GM21526 (cell line): ENCODE measurements around the gene ROPN1.
"Not testable (repeated sequence)": the region's sequence is repeated elsewhere in the genome, so short reads cannot be mapped to it uniquely, and the experiment has no call there.

Experiments used
- ATAC-seq: cut with Tn5 transposase; IDR thresholded peaks from one replicate; pipeline ENCODE4 v1.9.1; 2021; ENCODE audit warnings: moderate library complexity; ENCODE audit not compliant: unreplicated experiment, low FRiP score

Gene ROPN1

DNA sequence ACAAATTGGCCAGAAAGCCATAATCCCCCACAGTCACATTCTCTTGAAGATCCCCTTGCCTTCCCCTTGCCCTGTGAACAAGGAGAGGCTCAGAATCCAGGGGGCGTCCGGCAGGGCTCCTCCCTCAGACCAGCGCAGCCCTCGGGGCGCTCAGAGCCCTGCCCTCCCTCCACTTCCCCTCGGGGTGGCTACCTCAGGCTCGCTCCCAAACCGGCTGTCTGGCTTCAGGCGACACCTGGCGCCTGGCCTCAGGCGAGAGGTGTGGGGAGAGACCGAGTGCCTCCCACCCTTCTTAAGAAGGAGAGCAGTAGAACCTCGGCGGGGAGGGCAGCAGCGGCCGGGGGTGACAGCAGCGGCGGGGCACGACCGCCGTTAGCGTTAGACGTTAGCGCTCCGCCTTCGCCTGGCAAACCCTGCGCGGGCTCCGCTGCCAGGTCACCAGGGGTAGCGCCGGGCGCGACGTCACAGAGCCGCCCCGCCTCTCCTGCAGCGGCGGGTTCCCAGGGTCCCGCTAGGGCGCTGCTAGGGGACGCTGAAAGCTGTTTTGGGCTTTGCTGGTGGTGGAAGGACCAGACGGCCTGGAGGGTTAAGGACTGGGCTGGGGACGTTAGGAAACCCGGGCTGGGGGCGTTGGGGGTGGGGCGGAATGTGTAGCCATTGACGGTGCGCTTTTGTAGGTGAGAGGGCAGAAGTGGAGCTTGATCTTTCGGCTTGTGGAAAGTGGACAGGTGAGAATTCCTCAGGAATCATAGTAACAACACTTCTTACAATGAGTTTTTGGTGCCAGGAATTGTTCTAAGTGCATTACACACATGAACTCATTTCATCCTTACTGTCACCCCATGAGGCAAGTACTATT is at the start of gene ROPN1:
Gene ROPN1 (minus strand): TSS at position 395 of the 859 bp plus-strand sequence. CDS start 11,643 bp downstream, outside the sequence.
- ATAC-seq: not testable (repeated sequence)

GRCh38 chr3:124041553-124041952 is 49.6 kb upstream of the ROPN1 start:
- no peak for ATAC-seq

DNA sequence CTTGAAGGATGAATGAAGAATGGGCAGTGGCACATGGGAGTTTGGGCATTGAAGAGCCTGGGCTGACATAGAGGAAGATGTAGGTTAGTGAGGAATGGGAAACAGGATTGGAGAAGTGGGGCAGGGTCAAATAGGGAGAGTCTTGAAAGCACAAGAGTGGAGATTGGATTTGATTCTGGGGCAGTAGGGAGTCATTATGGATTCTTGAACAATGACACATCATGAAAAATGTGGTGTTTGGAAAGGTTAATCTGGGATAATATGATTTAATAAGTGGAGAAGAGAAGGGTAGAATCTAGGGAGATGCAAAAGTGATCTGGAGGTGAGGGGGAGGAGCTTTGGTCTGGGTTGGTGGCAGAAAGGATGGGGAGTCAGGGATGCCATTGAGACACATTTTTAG is 45.4 kb upstream of the ROPN1 start:
- no peak for ATAC-seq

GRCh38 chr3:124036214-124036613 is 44.3 kb upstream of the ROPN1 start:
- ATAC-seq: not testable (repeated sequence)

- no peak for ATAC-seq
Measured at GRCh38 chr3:124035463-124036121, 43.7 kb upstream of the ROPN1 start.

- no peak for ATAC-seq
Measured at GRCh38 chr3:124034844-124035152, 42.9 kb upstream of the ROPN1 start.

- no peak for ATAC-seq
Measured at GRCh38 chr3:124034016-124034843, 42.3 kb upstream of the ROPN1 start.

- no peak for ATAC-seq
Measured at GRCh38 chr3:124033360-124034015, 41.6 kb upstream of the ROPN1 start, which contains the start of gene KALRN. TSS of gene KALRN (plus strand) at chr3:124033369.

- peak; percentile 81 for ATAC-seq
Measured at GRCh38 chr3:124032881-124033359, 41.0 kb upstream of the ROPN1 start.

DNA sequence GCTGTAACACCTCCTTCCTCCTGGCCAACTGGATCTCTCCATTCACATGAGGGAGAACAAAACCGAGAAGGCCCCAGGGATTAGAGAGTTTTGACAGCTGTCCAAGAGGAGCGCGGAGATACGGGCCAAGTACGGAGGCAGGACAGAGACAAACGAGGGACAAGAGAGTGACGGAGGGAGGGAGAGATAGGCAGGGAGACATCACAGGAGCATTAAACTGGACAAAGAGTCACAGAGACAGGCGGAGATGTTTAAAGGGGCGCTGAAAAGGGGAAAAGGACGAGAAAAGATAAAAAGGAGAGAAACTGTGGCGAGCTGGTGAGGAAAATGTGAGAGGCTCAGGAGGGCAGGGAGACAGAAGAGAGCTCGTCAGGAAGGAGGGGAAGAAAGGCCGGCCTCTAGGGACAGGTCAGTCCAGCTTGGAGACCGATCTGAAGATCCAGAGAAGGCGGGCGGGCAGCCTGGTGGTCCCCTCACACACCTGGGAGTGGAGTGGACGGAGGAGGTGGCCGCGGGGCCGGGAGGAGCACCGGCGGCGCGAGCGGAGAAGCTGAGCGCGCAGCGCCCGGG is 40.5 kb upstream of the ROPN1 start:
- no peak for ATAC-seq

DNA sequence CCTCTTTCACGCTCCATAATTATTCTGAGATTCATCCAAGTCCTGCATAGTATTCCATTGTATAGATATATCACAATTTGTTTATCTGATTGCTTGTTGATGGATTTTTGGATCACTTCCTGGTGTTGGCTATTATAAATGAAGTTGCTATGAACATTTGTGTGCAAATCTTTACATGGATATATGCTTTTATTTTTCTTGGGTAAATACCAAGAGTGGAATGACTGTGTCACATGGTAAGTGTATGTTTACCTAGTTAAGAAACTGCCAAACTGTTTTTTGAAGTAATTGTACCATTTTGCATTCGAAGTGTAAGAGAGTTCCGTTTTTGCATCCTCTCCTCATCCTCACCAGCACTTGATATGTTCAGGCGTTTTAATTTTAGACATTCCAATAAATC is 34.6 kb upstream of the ROPN1 start:
- no peak for ATAC-seq

GRCh38 chr3:124023531-124023930 is 31.6 kb upstream of the ROPN1 start:
- not testable (repeated sequence) for ATAC-seq

GRCh38 chr3:124019291-124019690 is 27.4 kb upstream of the ROPN1 start:
- no peak for ATAC-seq

DNA sequence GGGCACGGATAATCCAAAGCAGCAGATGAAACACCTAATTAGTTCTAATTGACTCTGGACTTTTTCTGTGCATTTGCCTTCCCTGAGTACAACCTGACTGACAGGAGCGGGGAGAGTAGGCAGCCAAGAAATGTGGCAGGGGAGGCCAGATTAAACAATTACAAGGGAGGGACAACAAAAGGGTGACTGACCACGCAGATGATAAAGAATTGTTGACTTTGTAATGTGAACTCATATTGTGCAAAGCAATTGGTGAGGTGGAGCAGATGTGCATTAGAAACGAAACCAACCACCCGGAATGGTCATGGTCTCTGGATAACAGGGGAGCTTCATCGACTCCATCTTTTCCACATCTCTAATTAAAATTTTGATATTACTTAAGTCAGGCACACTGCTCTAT is 25.6 kb upstream of the ROPN1 start:
- ATAC-seq: not testable (repeated sequence)

DNA sequence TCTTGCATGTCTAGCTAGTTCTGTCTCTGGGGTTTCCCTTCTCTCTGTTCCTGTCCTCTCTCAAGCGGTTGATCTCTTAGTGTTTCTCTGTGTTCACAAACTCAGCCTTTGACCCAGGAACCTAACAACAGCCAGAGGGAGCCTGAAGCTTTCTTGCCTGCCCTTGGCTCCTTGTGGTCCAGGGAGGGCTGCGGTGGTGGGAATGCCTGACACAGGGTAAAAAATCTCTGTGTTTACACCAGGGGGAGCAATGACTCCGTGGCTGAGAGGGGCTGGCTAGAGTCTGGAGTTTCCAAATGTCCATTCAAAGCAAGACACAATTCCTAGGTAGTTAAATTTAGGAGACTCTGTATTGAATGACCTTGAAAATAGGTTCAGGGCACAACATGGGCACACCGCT is 24.6 kb upstream of the ROPN1 start:
- ATAC-seq: not testable (repeated sequence)

DNA sequence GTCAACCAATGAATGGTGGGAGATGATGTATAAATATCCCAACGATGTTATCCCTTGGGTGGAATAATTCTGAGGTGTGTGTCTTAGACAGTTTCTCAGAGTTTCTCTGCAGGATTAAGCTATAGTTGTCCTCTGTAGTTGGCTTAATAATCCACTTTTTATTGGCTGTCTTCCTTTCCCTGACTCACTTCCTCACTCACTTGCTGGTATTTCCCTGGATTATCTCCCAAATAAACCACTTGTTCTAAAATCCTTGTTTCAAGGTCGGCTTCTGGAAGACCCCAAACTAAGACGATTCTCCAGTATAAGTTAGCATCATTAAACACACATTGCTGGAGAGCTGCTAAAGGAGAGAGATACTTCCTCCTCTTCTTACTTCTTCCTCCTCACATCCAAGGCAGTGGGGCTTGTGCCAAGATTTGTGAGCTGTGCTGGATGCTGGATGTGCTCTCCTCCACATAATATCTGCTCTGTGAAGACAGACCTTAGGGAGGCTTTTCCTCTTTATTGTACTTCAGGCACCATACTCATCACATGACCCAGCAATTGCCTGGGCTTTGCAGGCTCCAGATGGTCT is 22.5 kb upstream of the ROPN1 start:
- no peak for ATAC-seq

DNA sequence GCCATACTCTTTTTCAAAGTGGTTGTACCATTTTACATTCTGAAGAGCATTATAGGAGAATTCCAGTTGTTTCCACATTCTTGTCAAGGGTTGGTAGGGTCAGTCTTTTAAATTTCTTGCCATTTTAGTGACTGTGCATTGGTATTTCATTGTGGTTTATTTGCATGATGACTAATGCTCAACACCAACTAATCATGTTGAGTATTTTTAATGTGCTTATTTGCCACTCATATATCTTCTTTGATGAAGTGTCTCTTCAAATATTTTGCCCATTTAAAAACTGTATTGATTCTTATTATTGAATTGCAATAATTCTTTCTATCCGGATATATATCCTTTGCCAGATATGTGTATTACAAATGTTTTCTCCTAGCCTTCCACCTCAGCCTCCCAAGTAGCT is 16.4 kb upstream of the ROPN1 start:
- not testable (repeated sequence) for ATAC-seq

- ATAC-seq: no peak
Measured at GRCh38 chr3:124007186-124007585, 15.3 kb upstream of the ROPN1 start.

DNA sequence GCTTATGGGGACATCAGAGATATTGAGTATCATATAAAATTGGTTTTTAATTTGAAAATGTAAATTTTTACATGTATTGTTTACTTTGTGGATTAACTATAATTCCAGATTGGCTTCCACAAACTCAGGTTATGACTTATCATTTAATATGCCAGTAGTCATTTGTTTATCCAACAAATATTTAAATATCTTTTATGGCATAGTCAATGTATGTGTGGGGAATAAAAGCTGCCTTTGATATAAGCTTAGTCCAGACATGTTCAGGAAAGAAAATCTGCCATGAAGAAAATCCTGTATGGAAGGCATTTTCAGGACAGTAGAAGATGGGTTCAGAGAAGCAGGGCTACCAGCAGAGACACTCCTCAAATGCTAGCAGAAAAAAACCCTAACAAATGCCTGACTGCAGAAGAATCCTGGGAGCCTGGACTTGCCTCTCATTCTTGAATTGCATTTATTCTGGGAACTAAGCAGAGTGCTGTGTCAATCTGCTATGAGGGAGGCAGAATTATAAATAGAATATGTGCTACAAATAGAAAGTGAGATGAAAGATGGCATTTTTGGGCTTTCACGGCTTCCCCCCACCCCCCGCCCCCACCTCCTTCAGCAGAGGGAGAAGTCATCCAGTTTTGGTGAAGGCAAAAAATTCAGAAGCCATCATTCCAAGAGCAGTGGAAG is 10.6 kb upstream of the ROPN1 start:
- not testable (repeated sequence) for ATAC-seq
